Smooth muscle cell of the brain vasculature (primary cell): ENCODE data around the gene RGS4.

ENCODE experiments used
- DNase-seq: peaks from one replicate; pipeline ENCODE4 v3.0.0-alpha.2; 2012; ENCODE audit warnings: low read depth, low spot score

The RGS4 gene

DNA sequence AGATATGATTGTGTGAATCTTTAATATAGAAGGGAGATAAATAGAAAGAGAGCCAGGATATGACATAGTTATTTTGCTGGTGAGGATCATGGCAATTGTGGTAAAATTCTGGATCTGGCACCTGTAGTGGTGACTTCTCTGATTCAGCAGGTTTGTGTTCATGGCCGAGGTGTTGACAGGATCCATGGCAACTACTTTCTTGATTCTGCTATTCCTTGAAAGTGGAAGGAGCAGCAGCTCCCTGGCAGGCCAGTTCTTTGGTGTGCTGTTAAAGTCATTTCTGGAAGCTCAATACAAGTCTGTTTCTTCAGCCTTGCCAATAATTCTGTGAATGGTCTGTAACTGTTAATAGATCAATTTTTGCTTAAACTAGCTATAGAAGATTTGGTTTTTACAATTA is 33.4 kb downstream of the RGS4 start:
- no peak for DNase-seq

DNA sequence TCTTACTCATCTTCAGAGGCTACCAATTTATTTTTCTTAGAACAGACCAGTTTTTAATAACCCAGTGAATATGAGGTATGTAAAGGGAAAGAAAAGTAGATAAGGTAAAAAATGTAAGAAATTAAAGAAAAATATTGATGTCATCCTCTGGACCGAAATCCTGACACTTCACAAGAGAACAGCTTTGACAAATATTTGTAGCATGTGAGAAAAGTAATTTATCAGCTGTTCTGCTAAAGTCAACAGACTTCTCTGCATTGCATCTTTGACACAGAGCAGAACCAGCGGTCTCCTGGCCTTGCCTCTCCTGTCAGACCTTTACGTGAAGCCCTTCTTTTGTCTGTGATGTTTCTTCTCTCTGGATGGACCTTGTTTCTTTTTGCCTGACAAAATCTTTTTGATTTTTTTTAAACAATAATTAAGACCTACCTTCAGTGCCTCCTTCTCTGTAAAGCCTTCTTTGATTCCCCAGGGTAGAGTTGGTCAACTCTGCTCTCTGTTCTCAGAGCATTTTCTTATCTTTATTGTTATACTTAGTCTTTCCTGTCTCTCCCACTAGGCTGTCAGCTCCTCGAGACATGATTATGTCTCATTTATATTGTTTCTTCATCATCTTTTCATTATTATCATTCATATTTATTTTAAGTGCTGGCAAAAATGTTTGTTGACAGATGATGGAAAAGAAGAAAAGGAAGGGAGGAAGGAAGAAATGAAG is 35.4 kb downstream of the RGS4 start:
- DNase-seq: no peak

DNA sequence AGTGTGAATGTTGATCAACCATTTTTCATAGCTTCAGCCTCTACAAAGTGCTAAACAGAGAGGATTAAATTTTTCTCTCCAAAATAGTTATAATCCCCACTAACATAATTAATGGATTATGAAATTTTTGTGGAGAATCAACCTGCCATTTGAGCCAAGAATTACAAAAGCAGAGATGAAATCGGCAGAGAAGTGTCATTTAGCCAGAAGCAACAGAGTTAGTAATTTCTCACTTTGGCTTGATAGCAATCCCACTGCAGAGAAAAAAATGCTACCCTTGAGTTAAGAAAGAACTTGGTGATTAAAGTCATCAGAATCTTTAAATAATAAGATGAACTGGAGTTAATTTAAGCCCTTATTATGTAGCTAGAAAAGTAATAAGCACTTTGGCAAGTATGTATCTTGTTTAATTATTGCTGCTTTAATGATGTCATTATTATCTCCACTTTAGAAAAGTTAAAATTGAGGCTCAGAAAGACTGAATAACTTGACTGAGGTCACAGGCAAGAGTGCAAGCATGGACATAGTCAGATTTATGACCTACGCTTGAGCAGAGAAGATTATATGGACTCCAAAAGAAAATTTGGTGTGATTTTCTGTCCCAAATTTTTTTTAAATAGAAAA is 37.3 kb downstream of the RGS4 start:
- DNase-seq: no peak

DNA sequence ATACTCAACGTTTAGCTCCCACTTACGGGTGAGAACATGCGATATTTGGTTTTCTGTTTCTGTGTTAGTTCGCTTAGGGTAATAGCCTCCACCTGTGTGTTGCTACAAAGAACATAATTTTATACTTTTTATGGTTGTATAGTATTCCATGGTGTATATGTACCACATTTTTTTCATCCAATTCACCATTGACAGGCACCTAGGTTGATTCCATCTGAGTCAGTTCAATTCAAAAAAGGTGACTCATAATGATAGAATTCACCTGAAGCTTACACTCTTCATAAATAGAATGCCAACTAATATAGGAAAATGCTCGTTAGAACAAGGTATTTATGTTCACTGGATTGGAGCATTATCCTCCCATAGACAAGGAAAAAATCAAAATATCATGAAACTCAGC is 38.5 kb downstream of the RGS4 start:
- DNase-seq: no peak

DNA sequence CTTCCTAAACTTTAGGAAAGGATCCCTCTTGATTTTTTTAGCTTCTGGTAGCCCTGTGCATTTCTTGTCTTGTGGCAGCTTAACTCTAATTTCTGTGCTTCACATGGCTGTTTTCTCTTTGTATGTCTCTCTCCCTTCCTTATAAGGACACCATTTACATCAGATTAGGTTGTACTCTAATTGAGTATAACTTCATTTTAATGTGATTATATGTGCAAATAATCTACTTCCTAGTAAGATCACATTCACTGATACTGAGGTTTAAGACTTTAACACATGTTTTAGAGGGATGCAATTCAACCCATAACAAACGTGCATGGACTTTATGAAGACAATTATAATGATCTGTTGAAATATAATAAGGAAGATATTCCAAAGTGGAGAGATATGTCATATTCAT is 46.7 kb downstream of the RGS4 start:
- no peak for DNase-seq

DNA sequence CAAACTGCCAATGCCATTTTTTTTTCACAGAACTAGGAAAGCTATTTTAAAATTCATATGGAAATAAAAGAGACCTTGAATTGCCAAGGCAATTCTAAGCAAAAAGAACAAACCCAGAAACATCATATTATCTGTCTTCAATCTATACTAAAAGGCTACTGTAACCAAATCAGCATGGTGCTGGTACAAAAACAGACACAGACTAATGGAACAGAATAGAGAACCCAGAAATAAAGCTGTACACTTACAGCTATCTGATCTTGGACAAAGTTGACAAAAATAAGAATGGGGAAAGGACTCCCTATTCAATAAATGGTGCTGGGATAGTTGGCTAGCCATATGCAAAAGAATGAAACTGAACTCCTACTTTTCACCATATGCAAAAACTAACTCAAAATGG is 50.5 kb downstream of the RGS4 start:
- no peak for DNase-seq

DNA sequence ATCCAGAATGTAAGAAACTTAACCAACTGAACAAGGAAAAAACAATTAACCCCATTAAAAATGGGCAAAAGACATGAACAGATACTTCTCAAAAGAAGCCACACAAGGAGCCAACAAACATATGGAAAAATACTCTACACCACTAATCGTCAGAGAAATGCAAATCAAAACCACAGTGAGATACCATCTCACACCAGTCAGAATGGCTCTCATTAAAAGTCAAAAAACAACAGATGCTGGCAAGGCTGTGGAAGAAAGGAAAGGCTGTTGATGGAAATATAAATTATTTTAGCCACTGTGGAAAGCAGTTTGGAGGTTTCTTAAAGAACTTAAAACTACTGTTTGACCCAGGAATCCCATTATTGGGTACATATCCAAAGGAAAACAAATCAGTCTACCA is 51.2 kb downstream of the RGS4 start:
- DNase-seq: no peak

DNA sequence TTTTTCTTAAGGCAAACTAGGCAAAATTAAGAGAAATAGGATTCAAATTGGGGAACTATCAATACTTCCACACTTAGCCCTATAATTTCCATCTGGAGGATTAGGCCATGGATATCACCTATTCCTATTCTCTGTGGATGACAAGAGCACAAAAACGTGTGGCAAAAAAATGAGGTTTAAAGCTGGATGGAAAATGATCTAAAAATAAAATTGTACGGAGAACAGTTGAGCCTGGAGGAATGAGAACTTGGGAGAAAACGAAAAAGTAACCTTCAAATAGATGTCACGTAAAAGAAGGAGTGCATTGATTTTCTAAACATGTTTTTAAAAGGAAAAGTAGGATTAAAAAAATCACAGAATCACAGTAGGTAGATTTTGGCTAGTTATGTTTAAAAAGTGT is 55.7 kb downstream of the RGS4 start:
- no peak for DNase-seq
